Spleen (tissue), 11 donors: ENCODE measurements around the gene OR2V2. TPM values are rescaled to one million over a fixed set of nuclear protein-coding genes. Genes with fewer than 3 reads are reported as not detected.

Experiments
- DNase-seq: peaks from one replicate; pipeline ENCODE4 v3.0.0-alpha.2; 2020
- H3K27ac ChIP-seq, 8 donors: fragments of 200-600 bp; sonication (generic) in 7 of 8; 1 replicate in 4 of 8; 2 replicates in 4 of 8; pipeline versions ENCODE4 v1.5.0 to v1.8.0; 2016 to 2021; ENCODE audit warnings: inconsistent platforms in 4 of 8, mild to moderate bottlenecking in 4 of 8, moderate library complexity in 1 of 8
- H3K27me3 ChIP-seq, 7 donors: fragments of 200-600 bp; sonication (generic) in 6 of 7; replicated peaks in 1 of 7; 1 replicate in 4 of 7; 2 replicates in 3 of 7; pipeline versions ENCODE4 v1.5.0 to v1.8.0; 2016 to 2021; ENCODE audit warnings: inconsistent platforms in 3 of 7, mild to moderate bottlenecking in 1 of 7
- H3K36me3 ChIP-seq, 6 donors: fragments of 200-600 bp; sonication (generic) in 5 of 6; 1 replicate in 4 of 6; 2 replicates in 2 of 6; pipeline versions ENCODE4 v1.5.0 to v1.8.0; 2016 to 2021; ENCODE audit warnings: inconsistent platforms in 2 of 6
- H3K4me1 ChIP-seq, 6 donors: fragments of 200-600 bp; sonication (generic) in 5 of 6; 1 replicate in 3 of 6; 2 replicates in 3 of 6; pipeline versions ENCODE4 v1.5.0 to v1.8.0; 2016 to 2021; ENCODE audit warnings: inconsistent platforms in 3 of 6
- H3K4me3 ChIP-seq, 8 donors: fragments of 200-600 bp; sonication (generic) in 7 of 8; 1 replicate in 4 of 8; 2 replicates in 4 of 8; pipeline versions ENCODE4 v1.5.0 to v1.8.0; 2016 to 2021; ENCODE audit warnings: inconsistent platforms in 4 of 8, mild to moderate bottlenecking in 4 of 8, moderate library complexity in 2 of 8
- H3K9me3 ChIP-seq, 8 donors: fragments of 200-600 bp; sonication (generic) in 7 of 8; 1 replicate in 4 of 8; 2 replicates in 4 of 8; pipeline versions ENCODE4 v1.5.0 to v1.8.0; 2016 to 2021; ENCODE audit warnings: inconsistent platforms in 4 of 8
- CTCF ChIP-seq, 11 experiments: fragments of 200-600 bp in 7 of 11; fragments of 450-650 bp in 4 of 11; sonication (generic) in 4 of 11; IDR thresholded peaks in 8 of 11; conservative IDR thresholded peaks in 3 of 11; 1 replicate in 7 of 11; 2 replicates in 4 of 11; pipeline versions ENCODE4 v1.4.0 to v1.8.0; 2016 to 2021; ENCODE audit warnings: antibody characterized with exemption in 11 of 11, inconsistent platforms in 4 of 11, mild to moderate bottlenecking in 1 of 11
- POLR2A ChIP-seq, 3 donors: fragments of 450-650 bp; IDR thresholded peaks; one replicate each; pipeline ENCODE4 v1.5.1; 2017; ENCODE audit warnings: antibody characterized with exemption in 3 of 3, mild to moderate bottlenecking in 1 of 3
- POLR2AphosphoS5 ChIP-seq, 3 donors: sonication (generic); formaldehyde crosslinking; IDR thresholded peaks; one replicate each; pipeline ENCODE4 v1.5.1; 2017; ENCODE audit warnings: antibody characterized with exemption in 3 of 3
- WGBS, 5 donors: extraction: QIAGEN DNeasy Blood & Tissue Kit in 3 of 5; methylation state at CpG; one replicate each; pipeline versions ENCODE4 v1.1.5 to v1.1.7; 2013 to 2018; 5-methylcytosine and 5-hydroxymethylcytosine counted together
- intact Hi-C: fragments of 100-400 bp; cut with DNase I; formaldehyde crosslinking; loops from one replicate; pipeline ENCODE4 v1.15.0; 2023; ENCODE audit warnings: low total_unique reads
- polyA plus RNA-seq, 3 donors: library from polyadenylated mRNA; stranded (reverse); fragments of 200-250 nt; gene quantifications; one replicate each; pipeline ENCODE4 v1.2.1, GENCODE V29; 2013
- total RNA-seq, 7 donors: library from RNA; depleted of rRNA in 3 of 7; stranded (reverse); fragments of >200 nt in 3 of 7; fragmentation: NEBNext Ultra II Directional in 4 of 7; extraction: Animal tissue kit (Norgen Biotek cat#: 25700) in 4 of 7; gene quantifications; one replicate each; pipeline versions ENCODE4 v1.1.0 to v1.2.1, GENCODE V29; 2016 to 2021
- donor health status: healthy with polysubstance abuse.
- donor health status: DM: no; HTN: no; CAD: no; lungs with moderate emphysema.
- donor health status: DM: no; HTN: no; CAD: no.
- donor health status: Bipolar disorder and iron deficiency.
- donor health status: healthy.
- donor health status: DM: no; HTN: no; CAD: no.
- donor health status: DM: yes; HTN: yes; CAD: no.

Gene OR2V2
- total and polyA plus RNA-seq, 10 donors, result not detected

GRCh38 chr5:181204826-181205760, 57.7 kb downstream of the OR2V2 start, which contains the start of gene TRIM7:
TRIM7 (minus strand) TSS chr5:181205196; CDS start chr5:181205110, 86 bp downstream.
- H3K27me3 ChIP-seq, result peaks cover 0 to 40% (median 11%) of the 10 kb centered on the region in 7 donors
- H3K4me3 ChIP-seq, result peak within 1 kb of the TSS; percentile 58 to 89 (median 68)
- intact Hi-C loops, result no loop called here
- 2% methylated on average over 25 to 94 of the region's 94 CpGs for WGBS, 5 donors
- H3K27ac ChIP-seq, result peak within 1 kb of the TSS in 5 of 8 donors; percentile 33 to 83 (median 71)
- no peaks in the 10 kb centered on the region for H3K36me3 ChIP-seq
- H3K4me1 ChIP-seq, result peaks cover 17 to 56% (median 48%) of the 10 kb centered on the region in 6 donors
- no peak for TF ChIP-seq CTCF (IDR thresholded peaks at IDR 0.05 in 8 of 11, conservative IDR thresholded peaks at IDR 0.05 in 3 of 11)
- peak in 2 of 3 donors; percentile 33 to 39 for TF ChIP-seq POLR2AphosphoS5 (IDR thresholded peaks at IDR 0.05)
- no peak for TF ChIP-seq POLR2A (IDR thresholded peaks at IDR 0.05)
- DNase-seq, result peak; percentile 86
- peaks cover 0 to 10% (median 0%) of the 10 kb centered on the region in 8 donors for H3K9me3 ChIP-seq

GRCh38 chr5:181205761-181206649, 58.6 kb downstream of the OR2V2 start:
- intact Hi-C loops, result no loop called here
- TF ChIP-seq CTCF (IDR thresholded peaks at IDR 0.05 in 8 of 11, conservative IDR thresholded peaks at IDR 0.05 in 3 of 11), result no peak
- Histone ChIP-seq H3K4me1 (peaks cover 17 to 56% (median 48%) of the 10 kb centered on the region in 6 donors), H3K27me3 (peaks cover 0 to 40% (median 11%) of the 10 kb centered on the region in 7 donors), H3K27ac (peak overlapping the region in 6 of 8 donors; percentile 81 to 86 (median 83)), H3K4me3 (peak overlapping the region; percentile 5 to 89 (median 68)), H3K9me3 (peaks cover 0 to 10% (median 0%) of the 10 kb centered on the region in 8 donors), H3K36me3 (no peaks in the 10 kb centered on the region)
- DNase-seq, result no peak
- 7 to 11% (median 8%) methylated on average over 37 of the region's 37 CpGs for WGBS, 5 donors

GRCh38 chr5:181207214-181207959, 60.0 kb downstream of the OR2V2 start:
- peaks cover 0 to 40% (median 11%) of the 10 kb centered on the region in 7 donors for H3K27me3 ChIP-seq
- intact Hi-C loops, result no loop called here
- peak; percentile 85 for DNase-seq

GRCh38 chr5:181207960-181208253, 60.5 kb downstream of the OR2V2 start:
- Histone ChIP-seq H3K4me3 (peak overlapping the region in 4 of 8 donors; percentile 65 to 89 (median 73)), H3K36me3 (no peaks in the 10 kb centered on the region), H3K27ac (peak overlapping the region in 7 of 8 donors; percentile 66 to 86 (median 83)), H3K4me1 (peaks cover 17 to 53% (median 48%) of the 10 kb centered on the region in 6 donors), H3K27me3 (peaks cover 0 to 40% (median 11%) of the 10 kb centered on the region in 7 donors), H3K9me3 (peaks cover 0 to 10% (median 0%) of the 10 kb centered on the region in 8 donors)
- 39 to 48% (median 44%) methylated on average over 3 of the region's 3 CpGs for WGBS, 5 donors
- DNase-seq, result no peak
- intact Hi-C loops, result no loop called here
- TF ChIP-seq CTCF (IDR thresholded peaks at IDR 0.05 in 8 of 11, conservative IDR thresholded peaks at IDR 0.05 in 3 of 11), result no peak
- TF ChIP-seq POLR2AphosphoS5 (IDR thresholded peaks at IDR 0.05), result no peak
- TF ChIP-seq POLR2A (IDR thresholded peaks at IDR 0.05), result no peak

More at GRCh38 chr5:181207214-181207959, 60.0 kb downstream of the OR2V2 start:
- Histone ChIP-seq H3K36me3 (no peaks in the 10 kb centered on the region), H3K27ac (peak overlapping the region; percentile 66 to 86 (median 82)), H3K4me1 (peaks cover 17 to 56% (median 48%) of the 10 kb centered on the region in 6 donors), H3K4me3 (peak overlapping the region; percentile 25 to 89 (median 68)), H3K9me3 (peaks cover 0 to 10% (median 0%) of the 10 kb centered on the region in 8 donors)
- no peak for TF ChIP-seq POLR2A (IDR thresholded peaks at IDR 0.05)
- TF ChIP-seq POLR2AphosphoS5 (IDR thresholded peaks at IDR 0.05), result peak in 2 of 3 donors; percentile 45 to 56
- 0 to 1% (median 0%) methylated on average over 36 of the region's 36 CpGs for WGBS, 5 donors
